ENCODE data around the gene PTPRZ1. TPM values are rescaled to one million over a fixed set of nuclear protein-coding genes. Genes with fewer than 3 reads are reported as not detected.

Gene PTPRZ1
- polyA plus RNA-seq, 1 of the 3 experiments (the other 2 are of a cell fraction): not detected

GRCh38 chr7:121887634-121888033 is 14.7 kb downstream of the PTPRZ1 start:
- Histone ChIP-seq H3K9me3 (no peaks in the 10 kb centered on the region), H3K79me2 (ENCODE audit: insufficient read depth) (no peaks in the 10 kb centered on the region), H3K27me3 (ENCODE audit: insufficient read depth) (peaks cover 8% of the 10 kb centered on the region; the same call in 1 of the 2 replicates), H3K27ac (ENCODE audit: low read depth in 2 of 2, low read length in 1 of 2) (no peak overlapping the region), H4K20me1 (ENCODE audit: insufficient read depth) (no peaks in the 10 kb centered on the region), H3K9me2 (no peaks in the 10 kb centered on the region), H3F3A (replicated peaks; ENCODE audit: insufficient read depth) (no peaks in the 10 kb centered on the region), H3K4me2 (no peak overlapping the region), H3K4me1 (ENCODE audit: control insufficient read depth in 1 of 2, insufficient read depth in 2 of 2, low read depth in 1 of 2, low read length in 1 of 2) (no peaks in the 10 kb centered on the region), H3K36me3 (replicated peaks in 1 of 2; ENCODE audit: control insufficient read depth in 1 of 2, insufficient read depth in 2 of 2, low read length in 1 of 2) (no peaks in the 10 kb centered on the region), H3K9ac (no peak overlapping the region), H3K4me3 (ENCODE audit: low read depth in 2 of 2, low read length in 1 of 2) (no peak overlapping the region), H2AFZ (ENCODE audit: low read depth) (no peak overlapping the region)
- TF ChIP-seq PBX3 (IDR thresholded peaks at IDR 0.05) (no peak), RFX5 (IDR thresholded peaks at IDR 0.05; ENCODE audit: low read length) (no peak), MEF2A (IDR thresholded peaks at IDR 0.05; ENCODE audit: borderline replicate concordance, low read depth) (no peak), SIN3A (IDR thresholded peaks at IDR 0.05; ENCODE audit: borderline replicate concordance, low read depth, low read length) (no peak)
- ChIA-PET POLR2A (no interaction called here), CTCF (no interaction called here)
- DNase-seq: no peak
- WGBS (ENCODE audit: low lambda C conversion rate): 6% methylated on average over 6 of the region's 6 CpGs

- H2AFZ ChIP-seq (ENCODE audit: low read depth): no peak overlapping the region
- no peak overlapping the region for H3K4me2 ChIP-seq
- no peak for TF ChIP-seq FOSL2 (IDR thresholded peaks at IDR 0.05; ENCODE audit: borderline replicate concordance, low read depth)
- TF ChIP-seq MXI1 (IDR thresholded peaks at IDR 0.05; ENCODE audit: low read depth, low read length): no peak
- TF ChIP-seq SIN3A (IDR thresholded peaks at IDR 0.05; ENCODE audit: borderline replicate concordance, low read depth, low read length): no peak
- TF ChIP-seq RAD21 (IDR thresholded peaks at IDR 0.05; ENCODE audit: low read length): no peak
- TF ChIP-seq MAX (IDR thresholded peaks at IDR 0.05; ENCODE audit: low read depth): no peak
- no peak for TF ChIP-seq POLR2AphosphoS5 (IDR thresholded peaks at IDR 0.05; ENCODE audit: low read depth, low read length)
- TF ChIP-seq ZBTB33 (IDR thresholded peaks at IDR 0.05; ENCODE audit: borderline replicate concordance, low read depth): no peak
- TF ChIP-seq YY1 (IDR thresholded peaks at IDR 0.05; ENCODE audit: low read depth): no peak
- TF ChIP-seq TCF12 (IDR thresholded peaks at IDR 0.05): no peak
- no peak for TF ChIP-seq GATA2 (CRISPR knock-in tag; IDR thresholded peaks at IDR 0.05)
- TF ChIP-seq REST (IDR thresholded peaks at IDR 0.05; ENCODE audit: low read depth, low read length): no peak
- H3K79me2 ChIP-seq (ENCODE audit: insufficient read depth): no peaks in the 10 kb centered on the region
- no peaks in the 10 kb centered on the region; the same call in 1 of the 2 replicates for H3K27me3 ChIP-seq (ENCODE audit: insufficient read depth)
- no peaks in the 10 kb centered on the region for H3K9me2 ChIP-seq
- no peak overlapping the region for H3K9ac ChIP-seq
- H3K36me3 ChIP-seq (replicated peaks in 1 of 2; ENCODE audit: control insufficient read depth in 1 of 2, insufficient read depth in 2 of 2, low read length in 1 of 2): no peaks in the 10 kb centered on the region
- no peaks in the 10 kb centered on the region for H3F3A ChIP-seq (replicated peaks; ENCODE audit: insufficient read depth)
- DNase-seq: no peak
- H3K4me3 ChIP-seq (ENCODE audit: low read depth in 2 of 2, low read length in 1 of 2): no peak overlapping the region
- POLR2A ChIA-PET: no interaction called here
- no peaks in the 10 kb centered on the region for H3K9me3 ChIP-seq
- WGBS (ENCODE audit: low lambda C conversion rate): 1% methylated on average over 2 of the region's 2 CpGs
- no peaks in the 10 kb centered on the region for H4K20me1 ChIP-seq (ENCODE audit: insufficient read depth)
- H3K4me1 ChIP-seq (ENCODE audit: control insufficient read depth in 1 of 2, insufficient read depth in 2 of 2, low read depth in 1 of 2, low read length in 1 of 2): no peaks in the 10 kb centered on the region
- CTCF ChIA-PET: interaction anchor here (1.4 kb wide), 1 partner anchor 31 kb away, joined by 3 read pairs; no protein-coding TSS in a partner anchor
- no peak overlapping the region for H3K27ac ChIP-seq (ENCODE audit: low read depth in 2 of 2, low read length in 1 of 2)
Measured at GRCh38 chr7:121890833-121891232, 17.9 kb downstream of the PTPRZ1 start.
